Measurements from ENCODE around the gene ENGASE.
"Not testable (repeated sequence)": the region's sequence is repeated elsewhere in the genome, so short reads cannot be mapped to it uniquely, and the experiment has no call there.

ENGASE gene

DNA sequence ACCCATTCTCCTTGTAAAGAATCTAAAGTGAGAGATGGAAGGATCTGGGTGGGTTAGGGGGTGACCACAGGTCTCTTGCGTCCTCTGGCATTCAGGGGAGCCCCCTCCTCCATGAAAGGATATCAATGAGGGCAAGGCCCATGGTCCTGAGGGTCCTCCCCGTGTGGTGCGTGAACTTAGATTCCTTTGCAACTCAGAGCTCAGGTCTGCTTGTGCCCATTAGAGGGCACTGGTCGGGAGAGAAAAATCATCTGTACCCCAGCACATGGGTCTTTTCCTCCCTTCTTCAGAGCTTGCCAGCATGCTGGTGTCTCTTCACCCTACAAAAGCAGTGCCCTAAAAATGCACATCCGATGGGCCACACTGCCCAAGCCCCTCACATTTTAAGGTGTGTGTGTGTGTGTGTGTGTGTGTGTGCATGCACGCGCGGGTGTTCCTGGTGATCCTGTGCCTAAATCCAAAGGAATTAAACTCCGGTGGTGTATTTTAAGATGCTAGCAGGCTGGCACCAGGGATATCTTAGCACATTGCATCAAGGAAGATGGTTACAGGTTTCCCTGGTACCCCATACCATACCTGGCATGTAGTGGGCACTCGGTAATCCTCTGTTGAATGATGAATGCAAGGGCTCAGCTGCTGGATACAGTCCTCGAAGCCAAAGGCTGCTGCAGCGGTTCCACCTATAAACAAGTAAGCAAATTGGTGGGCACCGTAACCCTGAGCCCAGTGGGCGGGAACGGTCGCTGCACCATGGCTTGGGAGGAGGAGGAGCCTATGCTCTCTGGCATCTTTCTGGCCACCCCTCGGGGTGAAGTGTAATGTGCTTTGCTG, 45.9 kb upstream of the ENGASE start:
- TF ChIP-seq, protein P1, sequence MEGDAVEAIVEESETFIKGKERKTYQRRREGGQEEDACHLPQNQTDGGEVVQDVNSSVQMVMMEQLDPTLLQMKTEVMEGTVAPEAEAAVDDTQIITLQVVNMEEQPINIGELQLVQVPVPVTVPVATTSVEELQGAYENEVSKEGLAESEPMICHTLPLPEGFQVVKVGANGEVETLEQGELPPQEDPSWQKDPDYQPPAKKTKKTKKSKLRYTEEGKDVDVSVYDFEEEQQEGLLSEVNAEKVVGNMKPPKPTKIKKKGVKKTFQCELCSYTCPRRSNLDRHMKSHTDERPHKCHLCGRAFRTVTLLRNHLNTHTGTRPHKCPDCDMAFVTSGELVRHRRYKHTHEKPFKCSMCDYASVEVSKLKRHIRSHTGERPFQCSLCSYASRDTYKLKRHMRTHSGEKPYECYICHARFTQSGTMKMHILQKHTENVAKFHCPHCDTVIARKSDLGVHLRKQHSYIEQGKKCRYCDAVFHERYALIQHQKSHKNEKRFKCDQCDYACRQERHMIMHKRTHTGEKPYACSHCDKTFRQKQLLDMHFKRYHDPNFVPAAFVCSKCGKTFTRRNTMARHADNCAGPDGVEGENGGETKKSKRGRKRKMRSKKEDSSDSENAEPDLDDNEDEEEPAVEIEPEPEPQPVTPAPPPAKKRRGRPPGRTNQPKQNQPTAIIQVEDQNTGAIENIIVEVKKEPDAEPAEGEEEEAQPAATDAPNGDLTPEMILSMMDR (IDR thresholded peaks at IDR 0.05; ENCODE audit: low read depth, low read length): no peak
- H3K4me3 ChIP-seq (ENCODE audit: low read depth, low read length): no peak overlapping the region

DNA sequence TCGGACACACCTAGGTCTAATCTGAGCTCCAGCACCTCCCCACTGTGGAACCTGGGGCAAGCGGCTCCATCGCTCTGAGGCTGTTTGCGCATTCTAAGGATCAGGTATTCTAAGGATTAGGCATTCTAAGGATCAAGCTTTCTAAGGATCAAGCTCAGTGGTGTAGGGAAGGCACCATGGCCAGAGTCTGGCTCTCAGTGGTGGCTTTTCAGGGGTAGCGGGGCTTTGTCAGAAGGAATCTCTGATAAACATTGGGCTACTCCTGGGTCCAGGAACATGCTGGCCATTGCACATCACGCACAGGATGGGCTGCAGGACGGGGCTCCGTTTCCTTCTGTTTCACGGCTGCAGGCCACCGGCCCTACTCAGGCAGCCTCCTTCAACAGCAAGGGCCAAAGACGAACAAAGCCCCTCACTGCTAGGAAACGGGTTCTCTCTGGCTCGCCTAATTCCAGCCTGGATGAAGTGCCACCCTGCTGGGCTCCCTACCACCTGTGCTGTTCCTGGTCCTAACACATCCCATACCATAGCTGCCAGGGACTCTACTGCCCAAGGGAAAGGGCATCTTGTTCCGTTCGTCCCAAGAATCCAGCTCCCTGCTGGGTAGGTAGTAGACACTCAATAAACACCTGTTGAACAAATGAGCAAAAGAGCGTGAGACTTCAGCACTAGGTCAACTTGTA, 45.2 kb upstream of the ENGASE start:
- no peak overlapping the region for H3K4me3 ChIP-seq (ENCODE audit: low read depth, low read length)
- TF ChIP-seq, protein P1 (IDR thresholded peaks at IDR 0.05; ENCODE audit: low read depth, low read length): no peak

DNA sequence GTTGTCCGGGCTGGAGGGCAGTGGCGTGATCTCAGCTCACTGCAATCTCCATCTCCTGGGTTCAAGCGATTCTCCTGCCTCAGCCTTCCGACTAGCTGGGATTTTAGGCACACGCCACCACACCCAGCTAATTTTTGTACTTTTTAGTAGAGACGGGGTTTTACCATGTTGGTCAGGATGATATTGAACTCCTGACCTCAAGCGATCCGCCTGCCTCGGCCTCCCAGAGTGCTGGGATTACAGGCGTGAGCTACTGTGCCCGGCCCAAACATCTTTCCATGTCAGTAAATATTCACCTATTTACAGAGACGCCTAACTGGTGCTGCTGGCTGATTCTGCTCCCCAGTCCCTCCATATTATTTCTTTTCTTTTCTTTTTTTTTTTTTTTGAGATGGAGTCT, 44.0 kb upstream of the ENGASE start:
- not testable (repeated sequence) for H3K4me3 ChIP-seq (ENCODE audit: low read depth, low read length)

DNA sequence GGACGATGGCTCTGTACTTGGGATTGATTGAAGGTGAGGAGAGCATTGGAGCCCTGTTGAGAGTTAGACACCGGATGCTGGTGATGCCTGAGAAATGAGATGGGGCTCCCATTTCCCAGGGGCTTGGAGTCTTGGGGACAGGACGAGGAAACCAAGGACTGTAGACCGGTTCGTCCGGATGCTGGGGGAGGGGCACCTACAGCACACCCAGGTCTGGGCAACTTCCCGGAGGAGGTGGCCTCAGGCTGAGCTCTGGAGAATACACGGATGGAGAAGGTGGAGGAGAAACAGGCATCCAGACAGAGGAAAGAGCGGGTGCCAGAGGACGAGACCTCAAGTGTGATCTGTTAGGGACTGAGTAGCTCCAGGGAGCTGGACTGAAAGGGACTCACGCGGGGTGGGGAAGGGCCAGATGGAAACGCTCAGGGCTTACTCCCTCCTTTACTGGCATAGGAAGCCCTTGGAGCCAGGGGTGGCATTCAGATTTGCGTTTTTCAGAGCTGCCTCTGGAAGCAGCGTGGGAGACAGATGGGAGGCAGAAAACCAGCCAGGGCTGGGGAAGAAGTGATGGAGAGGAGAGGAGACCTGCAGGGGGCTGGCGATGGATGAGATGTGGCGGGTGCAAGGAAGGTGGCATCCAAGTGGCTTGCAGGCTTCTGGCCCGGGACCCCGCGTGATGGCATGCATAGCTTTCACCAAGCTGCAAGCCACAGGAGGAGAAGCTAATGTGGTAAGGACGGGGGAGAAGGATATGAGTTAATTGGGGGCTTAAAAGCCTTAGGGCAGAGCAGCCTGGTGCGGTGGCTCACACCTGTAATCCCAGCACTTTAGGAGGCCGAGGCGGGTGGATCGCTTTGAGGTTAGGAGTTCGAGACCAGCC, 42.4 kb upstream of the ENGASE start:
- H3K4me3 ChIP-seq (ENCODE audit: low read depth, low read length): no peak overlapping the region
- TF ChIP-seq, protein P1 (IDR thresholded peaks at IDR 0.05; ENCODE audit: low read depth, low read length): no peak

DNA sequence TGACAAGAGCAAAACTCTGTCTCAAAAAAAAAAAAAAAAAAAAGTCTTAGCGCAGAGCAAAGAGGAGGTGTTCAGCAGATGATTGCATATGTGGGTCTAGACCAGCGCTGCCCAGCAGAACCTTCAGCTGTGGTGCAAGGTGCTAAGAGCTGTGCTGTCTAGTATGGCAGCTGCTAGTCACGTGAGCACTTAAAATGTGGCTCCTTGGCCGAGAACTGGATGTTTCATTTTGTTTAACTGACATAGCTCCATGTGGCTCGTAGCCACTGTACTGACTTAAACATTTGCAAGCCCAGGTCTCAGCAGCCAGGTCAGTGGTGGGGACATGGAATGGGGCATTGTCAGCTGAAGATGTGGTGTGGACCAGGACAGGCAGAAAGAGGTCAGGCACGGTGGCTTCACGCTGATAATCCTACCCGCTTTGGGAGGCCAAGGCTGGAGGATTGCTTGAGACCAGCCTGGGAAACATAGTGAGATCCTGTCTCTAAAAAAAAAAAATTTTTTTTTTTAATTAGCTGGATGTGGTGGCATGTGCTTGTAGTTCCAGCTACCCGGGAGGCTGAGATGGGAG, 41.5 kb upstream of the ENGASE start:
- H3K4me3 ChIP-seq (ENCODE audit: low read depth, low read length): no peak overlapping the region
- TF ChIP-seq, protein P1 (IDR thresholded peaks at IDR 0.05; ENCODE audit: low read depth, low read length): no peak

DNA sequence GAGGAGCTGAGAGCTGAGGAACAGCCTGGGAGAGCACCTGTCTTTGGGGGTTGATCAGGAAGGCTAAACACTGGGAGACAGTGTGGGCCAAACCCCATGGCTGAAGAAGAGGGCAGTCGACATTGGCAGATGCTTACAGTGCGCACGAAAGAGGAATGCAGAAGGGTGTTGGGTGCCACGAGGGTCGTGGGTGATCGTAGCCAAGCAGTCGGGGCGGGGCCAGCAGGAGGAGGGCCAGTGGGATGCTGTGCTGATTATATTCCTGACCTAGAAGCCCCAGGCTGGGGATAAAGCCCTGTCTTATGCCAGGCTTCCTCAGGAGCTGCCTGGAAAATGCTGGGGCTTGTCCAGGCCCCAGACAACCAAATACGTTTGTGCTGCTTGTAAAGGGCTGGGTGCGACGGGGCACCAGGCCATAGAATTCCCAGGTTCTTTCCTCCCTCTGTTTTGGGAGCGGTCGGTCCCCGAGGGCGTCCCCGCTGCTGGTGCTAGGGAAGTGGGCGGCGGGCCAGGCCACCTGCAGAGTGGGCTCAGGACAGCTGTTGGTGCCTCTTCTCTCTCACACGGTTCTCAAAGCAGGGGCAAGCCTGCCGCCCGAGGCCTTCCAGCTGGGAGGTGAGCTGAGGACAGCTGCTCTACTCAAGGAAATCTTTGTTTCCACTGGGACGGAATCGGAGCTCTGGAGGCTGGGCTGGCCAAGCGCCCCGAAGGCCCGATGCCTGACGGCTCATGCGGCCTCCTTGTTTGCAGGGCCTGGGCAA, 40.7 kb upstream of the ENGASE start:
- TF ChIP-seq, protein P1 (IDR thresholded peaks at IDR 0.05; ENCODE audit: low read depth, low read length): no peak
- H3K4me3 ChIP-seq (ENCODE audit: low read depth, low read length): no peak overlapping the region
